K562 (cell line): ENCODE results near the gene PHF20. TPM values are rescaled to one million over a fixed set of nuclear protein-coding genes. Genes with fewer than 3 reads are reported as not detected.
A peak's percentile ranks its signal among the peaks of the same experiment; 100 is the strongest.

Source experiments
- CAMTA2 ChIP-seq: fragments of 250-450 bp; sonication (Bioruptor Pico); conservative IDR thresholded peaks from 2 replicates; pipeline ENCODE4 v1.5.1; 2022
- CBFA2T2 ChIP-seq: fragments of 450-650 bp; conservative IDR thresholded peaks from 2 replicates; pipeline ENCODE4 v1.6.1; 2017; ENCODE audit warnings: mild to moderate bottlenecking
- CREB1 ChIP-seq, 2 experiments: sonication (generic) in 1 of 2; formaldehyde crosslinking in 1 of 2; IDR thresholded peaks; 2 replicates each; pipeline versions ENCODE4 v1.6.1 to v1.8.0; 2012 to 2022; ENCODE audit warnings: inconsistent platforms in 1 of 2, mild to moderate bottlenecking in 1 of 2, missing genetic modification reagents in 1 of 2, moderate library complexity in 1 of 2
- FUS ChIP-seq: fragments of 200-400 bp; formaldehyde crosslinking; optimal IDR thresholded peaks from 2 replicates; pipeline ENCODE3; 2017; ENCODE audit warnings: low read depth, low read length
- GTF2E2 ChIP-seq: fragments of 200-800 bp; sonication (Bioruptor generic); IDR thresholded peaks from 2 replicates; pipeline ENCODE4 v1.6.1; 2016; ENCODE audit warnings: missing genetic modification characterization, missing compliant biosample characterization
- KLF6 ChIP-seq: fragments of 250-450 bp; sonication (Bioruptor Pico); IDR thresholded peaks from 2 replicates; pipeline ENCODE4 v1.4.0; 2020; ENCODE audit warnings: mild to moderate bottlenecking, moderate library complexity, borderline replicate concordance
- MED1 ChIP-seq: sonication (generic); formaldehyde crosslinking; IDR thresholded peaks from 2 replicates; pipeline ENCODE4 v1.8.1; 2023; ENCODE audit warnings: missing genetic modification reagents, borderline replicate concordance
- MYNN ChIP-seq, 2 experiments: sonication (generic); formaldehyde crosslinking in 1 of 2; IDR thresholded peaks; 2 replicates each; pipeline versions ENCODE4 v1.5.0 to v1.6.1; 2016 to 2020; ENCODE audit warnings: antibody characterized with exemption in 1 of 2, missing genetic modification reagents in 1 of 2
- NBN ChIP-seq: fragments of 450-650 bp; IDR thresholded peaks from 2 replicates; pipeline ENCODE4 v1.6.1; 2016; ENCODE audit warnings: low read depth, mild to moderate bottlenecking
- NFYB ChIP-seq: IDR thresholded peaks from 2 replicates; pipeline ENCODE4 v1.6.1; 2011; ENCODE audit warnings: mild to moderate bottlenecking, moderate library complexity; ENCODE audit not compliant: insufficient read length; ENCODE audit errors: extremely low read depth
- NR4A1 ChIP-seq, 2 experiments: fragments of 250-450 bp in 1 of 2; fragments of 450-650 bp in 1 of 2; sonication (Bioruptor Pico) in 1 of 2; IDR thresholded peaks; 2 replicates each; pipeline versions ENCODE4 v1.4.0 to v1.6.1; 2016 to 2020; ENCODE audit warnings: mild to moderate bottlenecking in 2 of 2, missing compliant biosample characterization in 1 of 2, missing genetic modification characterization in 1 of 2, moderate library complexity in 1 of 2
- POLR2AphosphoS2 ChIP-seq: IDR thresholded peaks from 2 replicates; pipeline ENCODE4 v1.6.1; 2012; ENCODE audit warnings: low read length, improper control_type of control experiment
- POLR2AphosphoS5 ChIP-seq: IDR thresholded peaks from 2 replicates; pipeline ENCODE4 v1.6.1; 2011; ENCODE audit warnings: mild to moderate bottlenecking, low read depth, low read length, moderate library complexity; ENCODE audit not compliant: control insufficient read depth, insufficient read depth
- PRMT5 ChIP-seq: sonication (generic); formaldehyde crosslinking; IDR thresholded peaks from 2 replicates; pipeline ENCODE4 v1.5.0; 2020; ENCODE audit warnings: missing genetic modification reagents
- SMARCA4 ChIP-seq: fragments of 450-650 bp; IDR thresholded peaks from 2 replicates; pipeline ENCODE4 v1.6.1; 2016
- SP1 ChIP-seq: sonication (generic); formaldehyde crosslinking; IDR thresholded peaks from 2 replicates; pipeline ENCODE4 v1.8.1; 2022; ENCODE audit warnings: mild to moderate bottlenecking, missing genetic modification reagents
- TRIM24 ChIP-seq, 2 experiments: fragments of 450-650 bp; IDR thresholded peaks; 2 replicates each; pipeline ENCODE4 v1.6.1; 2016
- ZNF507 ChIP-seq: conservative IDR thresholded peaks from 2 replicates; pipeline ENCODE4 v1.6.1; 2017; ENCODE audit warnings: missing genetic modification characterization, missing compliant biosample characterization
- polyA plus RNA-seq, 8 experiments: library from polyadenylated mRNA; depleted of rRNA in 4 of 8; stranded (reverse) in 5 of 8; unstranded in 3 of 8; fragments of >200 nt; fragmentation: Nextera tagmentation in 2 of 8; fragmentation: Illumina TruSeq in 1 of 8; extraction: Ambion mirVana in 2 of 8; extraction: Trizol in 1 of 8; gene quantifications; 2 replicates each; pipeline versions ENCODE4 v1.2.1 to v1.2.3, GENCODE V29; 2011 to 2014; ENCODE audit warnings: inconsistent platforms in 1 of 8, missing spikeins in 1 of 8
- total RNA-seq, 7 experiments: library from RNA; depleted of rRNA in 6 of 7; stranded (reverse); fragments of >200 nt in 6 of 7; fragmentation: Illumina TruSeq in 2 of 7; extraction: Trizol in 2 of 7; gene quantifications; 2 replicates each; pipeline versions ENCODE4 v1.2.1 to v1.2.3, GENCODE V29; 2011 to 2021; ENCODE audit warnings: low replicate concordance in 1 of 7
- TF ChIP-seq, protein P1 (sequence below): fragments of 450-650 bp; conservative IDR thresholded peaks from 2 replicates; pipeline ENCODE4 v1.6.1; 2016; ENCODE audit warnings: missing genetic modification characterization, low read depth, mild to moderate bottlenecking, control low read depth, missing compliant biosample characterization
- TF ChIP-seq, protein P2 (sequence below): fragments of 250-450 bp; sonication (Bioruptor Pico); IDR thresholded peaks from 2 replicates; pipeline ENCODE4 v1.8.0; 2021; ENCODE audit warnings: mild to moderate bottlenecking, moderate library complexity
- TF ChIP-seq, protein P3 (sequence below): sonication (generic); formaldehyde crosslinking; IDR thresholded peaks from 2 replicates; pipeline ENCODE4 v1.8.0; 2022; ENCODE audit warnings: missing genetic modification reagents, mild to moderate bottlenecking, borderline replicate concordance
- TF ChIP-seq, protein P4 (sequence below), 2 experiments: fragments of 250-450 bp in 1 of 2; fragments of 450-650 bp in 1 of 2; sonication (Bioruptor Pico) in 1 of 2; IDR thresholded peaks; 2 replicates each; pipeline versions ENCODE4 v1.6.1 to v1.8.0; 2016 to 2021; ENCODE audit warnings: mild to moderate bottlenecking in 2 of 2, moderate library complexity in 2 of 2, missing compliant biosample characterization in 1 of 2, missing genetic modification characterization in 1 of 2

Gene PHF20
- total and polyA plus RNA-seq, 9 of the 15 experiments (the other 6 are each of a cell fraction or from before 2014, with no cell fraction given), result 49.9 to 196 (median 70.7) TPM

DNA sequence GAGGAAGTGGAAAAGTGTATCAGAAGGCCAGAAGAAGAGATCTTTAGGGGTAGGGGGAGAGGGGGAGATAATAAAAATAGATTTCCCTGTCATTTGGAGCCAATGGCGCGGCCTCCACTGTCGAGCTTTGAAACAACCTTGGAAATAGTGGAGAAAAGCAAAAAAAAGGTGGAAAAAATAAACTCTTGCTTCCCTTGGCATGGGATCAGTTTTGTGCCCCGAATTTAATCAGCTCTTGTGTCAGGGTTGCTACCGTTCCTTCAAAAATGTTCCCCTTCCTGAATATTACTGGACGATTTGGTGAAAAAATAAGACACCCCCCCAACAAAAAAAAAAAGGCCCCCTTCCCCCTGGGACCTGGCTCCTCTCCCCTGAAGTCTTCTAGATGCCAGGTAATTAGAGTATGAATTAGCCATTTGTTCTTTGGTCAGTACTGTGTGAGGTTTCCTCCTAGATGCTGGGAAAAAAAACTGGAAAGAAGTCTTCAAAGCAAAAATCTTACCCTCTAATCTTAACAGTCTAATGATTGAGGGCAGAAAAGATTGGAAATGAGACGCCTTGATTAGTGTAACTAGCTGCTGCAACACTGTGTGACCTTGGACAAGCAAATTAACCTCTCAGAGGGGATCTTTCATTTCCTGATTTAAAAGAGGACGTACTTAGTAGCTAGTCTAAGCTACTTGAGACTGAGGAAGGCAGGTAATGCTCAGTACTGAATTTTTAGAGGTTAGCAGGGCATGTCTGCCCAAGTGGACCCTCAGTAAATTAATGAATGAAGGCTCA is 28.9 kb upstream of the PHF20 start (continued):
- TF ChIP-seq, protein P1, sequence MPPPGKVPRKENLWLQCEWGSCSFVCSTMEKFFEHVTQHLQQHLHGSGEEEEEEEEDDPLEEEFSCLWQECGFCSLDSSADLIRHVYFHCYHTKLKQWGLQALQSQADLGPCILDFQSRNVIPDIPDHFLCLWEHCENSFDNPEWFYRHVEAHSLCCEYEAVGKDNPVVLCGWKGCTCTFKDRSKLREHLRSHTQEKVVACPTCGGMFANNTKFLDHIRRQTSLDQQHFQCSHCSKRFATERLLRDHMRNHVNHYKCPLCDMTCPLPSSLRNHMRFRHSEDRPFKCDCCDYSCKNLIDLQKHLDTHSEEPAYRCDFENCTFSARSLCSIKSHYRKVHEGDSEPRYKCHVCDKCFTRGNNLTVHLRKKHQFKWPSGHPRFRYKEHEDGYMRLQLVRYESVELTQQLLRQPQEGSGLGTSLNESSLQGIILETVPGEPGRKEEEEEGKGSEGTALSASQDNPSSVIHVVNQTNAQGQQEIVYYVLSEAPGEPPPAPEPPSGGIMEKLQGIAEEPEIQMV (tag), result no peak
- no peak for TF ChIP-seq TRIM24 (IDR thresholded peaks at IDR 0.05)
- TF ChIP-seq, protein P2, sequence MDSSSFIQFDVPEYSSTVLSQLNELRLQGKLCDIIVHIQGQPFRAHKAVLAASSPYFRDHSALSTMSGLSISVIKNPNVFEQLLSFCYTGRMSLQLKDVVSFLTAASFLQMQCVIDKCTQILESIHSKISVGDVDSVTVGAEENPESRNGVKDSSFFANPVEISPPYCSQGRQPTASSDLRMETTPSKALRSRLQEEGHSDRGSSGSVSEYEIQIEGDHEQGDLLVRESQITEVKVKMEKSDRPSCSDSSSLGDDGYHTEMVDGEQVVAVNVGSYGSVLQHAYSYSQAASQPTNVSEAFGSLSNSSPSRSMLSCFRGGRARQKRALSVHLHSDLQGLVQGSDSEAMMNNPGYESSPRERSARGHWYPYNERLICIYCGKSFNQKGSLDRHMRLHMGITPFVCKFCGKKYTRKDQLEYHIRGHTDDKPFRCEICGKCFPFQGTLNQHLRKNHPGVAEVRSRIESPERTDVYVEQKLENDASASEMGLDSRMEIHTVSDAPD (CRISPR knock-in tag), result no peak
- TF ChIP-seq SMARCA4, result peak; percentile 67; the same call in 1 of the 2 replicates
- TF ChIP-seq NBN, result peak; percentile 84; the same call in 1 of the 2 replicates
- no peak for TF ChIP-seq KLF6 (CRISPR knock-in tag)
- TF ChIP-seq PRMT5 (CRISPR knock-in tag), result no peak
- TF ChIP-seq POLR2AphosphoS5, result no peak
- peak; percentile 32; the same call in 1 of the 2 replicates for TF ChIP-seq GTF2E2 (tag)
- no peak for TF ChIP-seq NFYB
- no peak for TF ChIP-seq MYNN (IDR thresholded peaks at IDR 0.05)
- no peak for TF ChIP-seq MYNN (CRISPR knock-in tag; IDR thresholded peaks at IDR 0.05)
- TF ChIP-seq, protein P3, sequence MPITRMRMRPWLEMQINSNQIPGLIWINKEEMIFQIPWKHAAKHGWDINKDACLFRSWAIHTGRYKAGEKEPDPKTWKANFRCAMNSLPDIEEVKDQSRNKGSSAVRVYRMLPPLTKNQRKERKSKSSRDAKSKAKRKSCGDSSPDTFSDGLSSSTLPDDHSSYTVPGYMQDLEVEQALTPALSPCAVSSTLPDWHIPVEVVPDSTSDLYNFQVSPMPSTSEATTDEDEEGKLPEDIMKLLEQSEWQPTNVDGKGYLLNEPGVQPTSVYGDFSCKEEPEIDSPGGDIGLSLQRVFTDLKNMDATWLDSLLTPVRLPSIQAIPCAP, result no peak
- TF ChIP-seq ZNF507 (tag), result no peak
- TF ChIP-seq SP1 (CRISPR knock-in tag), result no peak
- TF ChIP-seq CAMTA2, result no peak
- TF ChIP-seq MED1, result no peak
- no peak for TF ChIP-seq FUS
- TF ChIP-seq NR4A1 (CRISPR knock-in tag; IDR thresholded peaks at IDR 0.05), result no peak
- no peak for TF ChIP-seq NR4A1 (tag; IDR thresholded peaks at IDR 0.05)
- no peak for TF ChIP-seq POLR2AphosphoS2
- TF ChIP-seq, protein P4, sequence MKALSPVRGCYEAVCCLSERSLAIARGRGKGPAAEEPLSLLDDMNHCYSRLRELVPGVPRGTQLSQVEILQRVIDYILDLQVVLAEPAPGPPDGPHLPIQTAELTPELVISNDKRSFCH (CRISPR knock-in tag; IDR thresholded peaks at IDR 0.05), result no peak
- TF ChIP-seq, protein P4 (tag; IDR thresholded peaks at IDR 0.05), result no peak
- TF ChIP-seq CBFA2T2, result no peak
- TF ChIP-seq CREB1 (IDR thresholded peaks at IDR 0.05), result no peak
- TF ChIP-seq CREB1 (CRISPR knock-in tag; IDR thresholded peaks at IDR 0.05), result no peak
